NCI-H2171 treated with DMSO at 0.1 percent for 48 hours (cell line): ENCODE results near the gene NGEF.

Source experiments
- DNase-seq: peaks from one replicate; lab custom pipeline; 2025; lab: John Stamatoyannopoulos, UW

Gene NGEF

DNA sequence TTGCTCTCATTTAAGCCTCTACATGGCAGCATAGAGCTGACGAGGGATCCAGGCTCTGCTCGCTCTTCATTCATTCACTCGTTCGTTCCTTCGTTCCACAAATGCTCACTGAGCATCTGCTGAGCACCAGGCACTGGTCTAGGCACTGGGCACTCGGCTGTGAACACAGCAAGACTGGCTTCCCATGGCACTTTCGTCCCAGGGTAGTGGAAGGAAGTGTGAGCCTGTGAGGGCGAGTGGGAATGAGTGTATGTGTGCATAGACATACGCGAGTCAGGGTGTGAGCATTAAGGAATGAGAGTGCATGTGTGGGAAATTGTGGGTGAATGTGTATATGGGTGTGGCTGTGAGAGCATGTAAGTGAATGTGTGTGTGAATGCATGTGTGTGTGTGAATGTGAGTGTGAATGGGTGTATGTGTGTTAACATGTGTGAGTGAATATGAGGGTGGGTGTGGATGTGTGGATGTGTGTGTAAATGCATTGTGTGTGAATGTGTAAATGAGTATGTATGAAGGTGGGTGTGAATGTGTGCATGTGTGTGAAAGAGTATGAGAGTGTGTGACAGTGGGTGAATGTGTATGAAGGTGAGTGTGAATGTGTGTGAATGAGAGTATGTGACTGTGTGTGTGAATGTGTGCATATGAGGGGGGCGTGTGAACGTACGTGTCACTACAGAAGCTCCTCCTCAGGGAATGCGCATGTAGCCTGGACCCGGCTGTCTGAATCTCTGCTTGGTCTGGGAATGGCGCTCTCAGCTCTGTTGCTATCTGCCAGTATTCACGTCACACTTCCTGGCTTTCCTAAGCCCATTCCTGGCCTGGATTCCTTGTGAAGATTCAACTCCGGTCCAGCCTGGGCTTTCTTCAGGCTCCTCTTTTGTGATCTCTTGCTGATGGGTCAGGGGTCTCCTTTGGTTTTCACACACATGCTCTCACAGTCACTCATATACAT, 114.2 kb downstream of the NGEF start:
- no peak for DNase-seq

GRCh38 chr2:232897598-232898408, 115.3 kb downstream of the NGEF start:
- DNase-seq, result no peak

DNA sequence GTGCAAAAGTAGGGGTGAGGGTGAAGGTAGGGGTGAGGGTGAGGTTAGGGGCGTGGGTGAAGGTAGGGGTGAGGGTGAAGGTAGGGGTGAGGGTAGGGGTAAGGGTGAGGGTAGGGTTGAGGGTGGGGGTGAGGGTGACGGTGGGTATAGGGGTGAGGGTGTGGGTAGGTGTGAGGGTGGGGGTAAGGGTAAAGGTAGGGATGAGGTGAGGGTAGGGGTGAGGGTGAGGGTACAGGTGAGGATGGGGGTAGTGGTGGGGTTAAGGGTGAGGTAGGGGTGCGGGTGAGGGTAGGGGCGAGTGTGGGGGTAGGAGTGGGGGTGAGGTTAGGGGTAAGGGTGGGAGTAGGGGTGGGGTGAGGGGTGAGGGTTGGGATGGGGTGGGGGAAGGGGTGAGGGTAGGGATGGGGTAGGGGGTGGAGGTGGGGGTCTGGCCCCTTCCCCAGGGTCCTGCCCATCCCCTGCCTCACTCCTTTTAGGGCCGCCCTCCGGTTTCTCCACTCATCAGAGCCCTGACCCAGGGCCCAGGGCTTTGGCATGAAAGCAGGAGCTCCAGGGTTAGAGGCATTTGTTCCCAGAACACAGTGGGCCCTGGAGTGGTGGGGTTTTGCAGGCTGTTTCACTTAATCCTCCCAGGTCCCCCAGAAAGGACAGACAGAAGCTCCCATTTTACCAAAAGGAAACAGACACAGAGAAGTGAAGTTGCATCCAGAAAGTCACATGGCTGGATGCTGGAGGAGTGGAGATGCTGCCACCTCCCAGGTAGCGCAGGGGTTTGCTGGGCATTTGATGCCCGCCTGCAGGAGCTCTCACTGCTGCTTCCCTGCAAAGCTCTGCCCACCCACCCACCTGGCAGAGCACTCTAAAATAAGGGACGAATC, 116.1 kb downstream of the NGEF start:
- DNase-seq, result no peak

DNA sequence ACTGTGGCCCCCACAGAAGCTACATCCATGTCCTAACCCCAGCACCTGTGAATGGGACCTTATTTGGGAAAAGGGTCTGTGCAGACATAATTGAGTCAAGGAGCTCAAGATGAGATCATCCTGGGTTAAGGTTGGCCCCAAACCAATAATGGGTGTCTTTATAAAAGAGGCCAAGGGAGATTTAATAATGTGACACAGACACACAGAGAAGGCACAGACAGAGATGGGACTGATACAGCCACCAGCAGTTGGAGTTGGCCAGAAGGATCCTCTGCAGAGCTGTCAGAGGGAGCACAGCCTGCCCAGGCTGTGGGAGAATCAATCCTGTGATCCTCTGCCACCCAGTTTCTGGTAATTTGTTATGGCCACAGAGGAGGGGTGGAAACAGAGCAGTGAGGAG, 116.9 kb downstream of the NGEF start:
- no peak for DNase-seq

- DNase-seq, result no peak
These were observed 118.3 kb downstream of the NGEF start for GRCh38 chr2:232894746-232895145.

GRCh38 chr2:232894251-232894650, 118.8 kb downstream of the NGEF start:
- DNase-seq, result no peak

GRCh38 chr2:232893834-232894233, 119.2 kb downstream of the NGEF start:
- no peak for DNase-seq

DNA sequence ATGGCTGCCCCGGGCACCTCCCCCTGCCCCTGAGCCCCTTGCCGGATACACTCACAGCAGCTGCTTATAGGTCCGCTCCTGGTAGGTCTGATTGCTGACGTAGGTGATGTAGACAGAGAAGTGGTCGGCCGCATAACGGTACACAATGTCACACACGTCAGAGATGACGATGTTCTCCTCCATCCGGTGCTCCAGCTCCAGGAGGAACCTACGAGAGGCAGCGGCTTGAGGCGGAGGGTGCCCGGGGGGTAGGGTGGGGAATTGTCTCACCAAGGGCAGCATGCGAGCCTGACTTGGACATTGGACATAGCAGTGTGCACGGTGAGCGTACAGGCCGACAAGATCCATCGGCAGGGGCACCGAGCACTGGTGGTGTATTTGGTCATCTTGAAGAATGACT, 120.2 kb downstream of the NGEF start:
- no peak for DNase-seq

DNA sequence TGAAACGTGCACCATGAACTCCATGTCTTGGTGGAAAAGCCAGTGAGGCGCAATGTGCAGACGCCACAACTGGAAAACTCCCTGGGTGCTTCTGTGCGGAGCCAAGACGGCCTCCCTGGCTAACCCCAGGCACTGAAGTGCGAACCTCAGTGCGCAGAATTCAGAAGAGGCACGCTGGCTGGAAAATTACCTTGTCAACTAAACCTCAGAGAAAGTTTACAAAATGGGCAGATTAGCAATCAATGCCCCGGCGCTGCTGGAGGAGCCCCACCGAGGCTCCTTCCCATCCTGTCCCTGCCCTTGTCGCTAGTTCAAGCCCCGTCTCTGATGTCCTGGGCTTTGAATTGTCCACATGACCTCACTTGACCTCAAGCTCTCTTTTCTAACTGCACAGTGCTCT, 120.8 kb downstream of the NGEF start:
- DNase-seq, result no peak

DNA sequence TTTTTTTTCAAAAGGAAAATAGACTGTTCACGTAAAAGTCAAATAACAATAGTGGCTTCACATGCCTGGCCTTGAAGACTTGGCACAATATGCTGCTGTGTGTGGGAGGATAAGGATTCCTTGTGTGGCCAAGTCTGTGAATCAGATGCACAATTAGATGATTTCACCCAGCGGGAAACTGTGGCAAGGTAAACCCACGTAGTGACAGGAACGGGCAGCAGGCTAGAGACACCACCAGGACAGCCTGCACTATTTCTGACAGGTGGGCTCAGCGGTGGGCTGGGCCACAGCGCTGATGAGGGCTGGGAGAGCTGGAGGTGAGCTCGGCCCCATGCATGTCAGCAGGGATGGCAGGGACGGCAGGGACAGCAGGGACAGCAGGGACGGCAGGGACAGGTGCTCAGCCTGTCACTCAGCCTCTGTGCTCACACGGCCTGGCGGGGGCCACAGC, 121.4 kb downstream of the NGEF start:
- no peak for DNase-seq

GRCh38 chr2:232890896-232891601, 122.0 kb downstream of the NGEF start:
- no peak for DNase-seq

DNA sequence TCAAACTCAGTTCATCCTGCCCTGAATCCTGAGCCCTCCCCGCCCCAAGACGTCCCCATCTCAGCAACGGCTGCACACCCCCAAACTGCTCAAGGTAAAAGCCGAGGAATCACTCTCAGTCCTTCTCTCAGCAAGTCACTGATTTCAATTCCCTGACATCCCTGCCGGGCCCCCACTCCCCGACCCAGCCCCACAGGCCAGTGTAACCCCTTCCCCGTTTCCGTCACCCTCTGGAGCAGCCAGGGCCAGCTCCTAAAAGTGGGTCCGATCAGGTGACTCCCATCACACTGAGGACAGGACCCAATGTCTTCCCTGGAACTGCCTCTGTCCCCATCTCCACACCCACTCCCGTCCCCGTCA, 122.5 kb downstream of the NGEF start:
- DNase-seq, result no peak

DNA sequence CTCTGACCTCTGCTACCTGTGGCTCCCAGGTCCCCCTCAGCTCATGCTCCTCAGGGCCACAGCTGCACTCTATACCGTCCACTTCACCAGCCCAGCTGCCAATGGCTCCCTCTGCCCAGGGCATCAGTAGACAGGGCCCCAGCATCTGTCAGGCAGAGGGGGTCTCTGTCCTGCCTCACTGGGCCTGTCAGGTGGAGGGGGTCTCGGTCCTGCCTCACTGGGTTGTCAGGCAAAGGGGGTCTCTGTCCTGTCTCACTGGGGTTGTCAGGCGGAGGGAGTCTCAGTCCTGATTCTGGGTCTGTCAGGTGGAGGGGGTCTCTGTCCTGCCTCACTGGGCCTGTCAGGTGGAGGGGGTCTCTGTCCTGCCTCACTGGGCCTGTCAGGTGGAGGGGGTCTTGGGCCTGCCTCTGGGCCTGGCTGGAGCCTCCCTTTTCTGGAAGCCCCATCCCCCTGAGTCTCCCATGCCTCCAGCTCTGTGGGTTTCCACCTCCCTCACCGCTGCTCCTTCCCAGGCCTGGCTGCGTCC, 123.1 kb downstream of the NGEF start:
- no peak for DNase-seq

GRCh38 chr2:232888839-232889529, 124.1 kb downstream of the NGEF start:
- DNase-seq, result no peak

GRCh38 chr2:232888099-232888836, 124.8 kb downstream of the NGEF start:
- DNase-seq, result no peak

- no peak for DNase-seq
These were observed 125.7 kb downstream of the NGEF start for GRCh38 chr2:232887171-232887850.

DNA sequence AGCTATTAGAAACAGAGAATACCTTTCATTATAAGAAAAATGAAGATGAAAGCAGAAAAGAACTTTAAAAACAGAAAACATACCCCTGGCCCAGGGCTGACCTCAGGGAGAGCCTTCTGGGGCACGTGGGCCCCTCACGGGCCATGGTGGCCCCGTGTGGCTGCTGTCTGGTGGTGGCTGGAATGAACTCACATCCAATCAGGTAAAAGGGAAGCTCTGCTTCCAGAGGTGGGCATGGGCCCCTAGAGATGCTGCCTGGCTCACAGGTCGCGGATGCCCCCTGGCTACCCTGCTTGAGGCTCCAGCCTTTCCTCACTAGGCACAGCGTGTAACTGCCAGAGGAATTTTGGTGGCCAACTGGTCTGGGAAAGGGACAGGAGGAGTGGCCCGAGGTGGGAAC, 126.4 kb downstream of the NGEF start:
- no peak for DNase-seq

DNA sequence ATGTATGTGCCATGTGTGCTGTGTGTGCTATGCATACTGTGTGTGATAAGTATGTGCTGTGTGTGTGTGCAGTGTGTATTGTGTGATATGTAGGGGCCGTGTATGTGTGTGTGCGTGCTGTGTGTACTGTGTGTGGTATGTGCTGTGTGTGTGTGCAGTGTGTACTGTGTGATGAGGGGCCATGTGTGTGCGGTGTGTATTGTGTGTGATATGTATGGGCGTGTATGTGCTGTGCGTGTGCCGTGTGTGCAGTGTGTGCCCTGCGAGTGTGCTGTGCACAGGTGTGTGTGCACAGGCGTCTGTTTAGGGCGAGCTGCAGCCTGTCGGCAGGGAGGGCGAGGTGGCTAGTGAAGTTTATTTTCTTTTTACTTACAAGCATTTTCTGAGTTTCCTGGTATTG, 126.9 kb downstream of the NGEF start:
- no peak for DNase-seq

GRCh38 chr2:232885264-232885961, 127.6 kb downstream of the NGEF start:
- no peak for DNase-seq
